Hepatocyte (in vitro differentiated cells): ENCODE results near the gene BTG3. TPM values are rescaled to one million over a fixed set of nuclear protein-coding genes. Genes with fewer than 3 reads are reported as not detected.

Experiments
- DNase-seq: peaks from one replicate; pipeline ENCODE4 v3.0.0-alpha.2; 2016; ENCODE audit warnings: low spot score
- H2AFZ ChIP-seq: fragments of 200-600 bp; sonication (generic); 2 replicates; pipeline ENCODE4 v1.6.0; 2016; ENCODE audit warnings: antibody characterized with exemption, mild to moderate bottlenecking
- H3K27ac ChIP-seq: fragments of 200-600 bp; sonication (generic); 2 replicates; pipeline ENCODE4 v1.5.1; 2016; ENCODE audit warnings: mild to moderate bottlenecking
- H3K27me3 ChIP-seq: fragments of 200-600 bp; sonication (generic); 2 replicates; pipeline ENCODE4 v1.6.1; 2016
- H3K36me3 ChIP-seq: fragments of 200-600 bp; sonication (generic); replicated peaks from 2 replicates; pipeline ENCODE4 v1.5.1; 2016; ENCODE audit warnings: low read depth; ENCODE audit not compliant: insufficient read depth
- H3K4me1 ChIP-seq: fragments of 200-600 bp; sonication (generic); 2 replicates; pipeline ENCODE4 v1.5.1; 2016; ENCODE audit warnings: mild to moderate bottlenecking, moderate library complexity; ENCODE audit not compliant: insufficient read depth
- H3K4me2 ChIP-seq: fragments of 200-600 bp; sonication (generic); 2 replicates; pipeline ENCODE4 v1.6.0; 2016
- H3K4me3 ChIP-seq: fragments of 200-600 bp; sonication (generic); 2 replicates; pipeline ENCODE4 v1.5.1; 2016; ENCODE audit warnings: mild to moderate bottlenecking
- H3K79me2 ChIP-seq: fragments of 200-600 bp; sonication (generic); 2 replicates; pipeline ENCODE4 v1.6.0; 2017; ENCODE audit warnings: mild to moderate bottlenecking
- H3K9me2 ChIP-seq: fragments of 200-600 bp; sonication (generic); replicated peaks from 2 replicates; pipeline ENCODE4 v1.6.0; 2017; ENCODE audit warnings: mild to moderate bottlenecking; ENCODE audit not compliant: insufficient read depth
- H3K9me3 ChIP-seq: fragments of 200-600 bp; sonication (generic); 2 replicates; pipeline ENCODE4 v1.5.1; 2016; ENCODE audit warnings: low read depth, mild to moderate bottlenecking
- H4K20me1 ChIP-seq: fragments of 200-600 bp; sonication (generic); 2 replicates; pipeline ENCODE4 v1.6.0; 2016; ENCODE audit warnings: mild to moderate bottlenecking; ENCODE audit not compliant: insufficient read depth, poor library complexity, severe bottlenecking
- CTCF ChIP-seq: fragments of 200-600 bp; sonication (generic); IDR thresholded peaks from 2 replicates; pipeline ENCODE4 v1.5.1; 2016; ENCODE audit warnings: antibody characterized with exemption, mild to moderate bottlenecking; ENCODE audit not compliant: poor library complexity
- EZH2 ChIP-seq: fragments of 200-600 bp; sonication (generic); IDR thresholded peaks from 2 replicates; pipeline ENCODE4 v1.6.1; 2016; ENCODE audit warnings: antibody characterized with exemption, mild to moderate bottlenecking, borderline replicate concordance
- EZH2phosphoT487 ChIP-seq: fragments of 200-600 bp; sonication (generic); IDR thresholded peaks from one replicate; pipeline ENCODE4 v1.6.1; 2018; ENCODE audit warnings: antibody characterized with exemption, mild to moderate bottlenecking, low read depth, moderate library complexity; ENCODE audit not compliant: unreplicated experiment, severe bottlenecking
- WGBS: methylation state at CpG from one replicate; pipeline ENCODE4 v1.1.6; 2016; ENCODE audit warnings: low lambda C conversion rate; ENCODE audit errors: missing lambda C conversion rate; 5-methylcytosine and 5-hydroxymethylcytosine counted together
- polyA plus RNA-seq: library from polyadenylated mRNA; unstranded; fragments of >200 nt; fragmentation: Nextera tagmentation; extraction: Ambion mirVana; gene quantifications from 2 replicates; pipeline ENCODE4 v1.2.1, GENCODE V29; 2016
- total RNA-seq: library from RNA; depleted of rRNA; stranded (reverse); fragments of >200 nt; gene quantifications from 2 replicates; pipeline ENCODE4 v1.2.3, GENCODE V29; 2014

Gene BTG3
- total and polyA plus RNA-seq, 2 experiments from 2014 or later, result 50.7 to 57.0 TPM

GRCh38 chr21:17658931-17659330, 46.2 kb upstream of the BTG3 start:
- Histone ChIP-seq H2AFZ (no peak overlapping the region), H3K4me2 (no peak overlapping the region), H4K20me1 (no peaks in the 10 kb centered on the region), H3K79me2 (no peaks in the 10 kb centered on the region), H3K9me3 (no peaks in the 10 kb centered on the region), H3K27me3 (no peaks in the 10 kb centered on the region), H3K27ac (no peak overlapping the region), H3K36me3 (no peaks in the 10 kb centered on the region), H3K4me1 (no peaks in the 10 kb centered on the region), H3K4me3 (no peak overlapping the region), H3K9me2 (no peaks in the 10 kb centered on the region)
- DNase-seq, result no peak
- WGBS, result 92% methylated on average over 6 of the region's 6 CpGs
- TF ChIP-seq EZH2 (no peak), EZH2phosphoT487 (no peak), CTCF (no peak)

GRCh38 chr21:17651526-17651925, 38.8 kb upstream of the BTG3 start:
- Histone ChIP-seq H3K27ac (no peak overlapping the region), H3K4me1 (no peaks in the 10 kb centered on the region), H4K20me1 (no peaks in the 10 kb centered on the region), H3K79me2 (no peaks in the 10 kb centered on the region), H3K36me3 (no peaks in the 10 kb centered on the region), H2AFZ (no peak overlapping the region), H3K9me2 (no peaks in the 10 kb centered on the region), H3K4me2 (no peak overlapping the region), H3K4me3 (no peak overlapping the region), H3K9me3 (no peaks in the 10 kb centered on the region), H3K27me3 (no peaks in the 10 kb centered on the region)
- TF ChIP-seq CTCF (no peak), EZH2 (no peak), EZH2phosphoT487 (no peak)
- 88% methylated on average over 3 of the region's 3 CpGs for WGBS
- DNase-seq, result no peak

GRCh38 chr21:17650292-17650691, 37.6 kb upstream of the BTG3 start:
- WGBS, result 52% methylated on average over 1 of the region's 1 CpG
- no peak overlapping the region for H3K4me3 ChIP-seq
- no peaks in the 10 kb centered on the region for H3K27me3 ChIP-seq
- no peak overlapping the region for H3K27ac ChIP-seq
- TF ChIP-seq CTCF (no peak), EZH2phosphoT487 (no peak), EZH2 (no peak)
- H3K4me2 ChIP-seq, result no peak overlapping the region
- H3K4me1 ChIP-seq, result no peaks in the 10 kb centered on the region
- no peaks in the 10 kb centered on the region for H3K79me2 ChIP-seq
- no peaks in the 10 kb centered on the region for H3K36me3 ChIP-seq
- no peak for DNase-seq
- no peaks in the 10 kb centered on the region for H4K20me1 ChIP-seq
- H3K9me2 ChIP-seq, result no peaks in the 10 kb centered on the region
- no peak overlapping the region for H2AFZ ChIP-seq
- no peaks in the 10 kb centered on the region for H3K9me3 ChIP-seq

- Histone ChIP-seq H3K4me3 (no peak overlapping the region), H3K4me2 (no peak overlapping the region), H4K20me1 (no peaks in the 10 kb centered on the region), H3K27ac (no peak overlapping the region), H3K9me2 (no peaks in the 10 kb centered on the region), H3K36me3 (no peaks in the 10 kb centered on the region), H3K27me3 (no peaks in the 10 kb centered on the region), H2AFZ (no peak overlapping the region), H3K4me1 (no peaks in the 10 kb centered on the region), H3K79me2 (no peaks in the 10 kb centered on the region), H3K9me3 (no peaks in the 10 kb centered on the region)
- no peak for DNase-seq
- TF ChIP-seq EZH2phosphoT487, result no peak
- TF ChIP-seq EZH2, result no peak
- no peak for TF ChIP-seq CTCF
- WGBS, result 89% methylated on average over 4 of the region's 4 CpGs
These were observed 34.1 kb upstream of the BTG3 start for GRCh38 chr21:17646790-17647189.
